ENCODE measurements around the gene NDRG3.
A peak's percentile ranks its signal among the peaks of the same experiment; 100 is the strongest.
"Not testable (repeated sequence)": the region's sequence is repeated elsewhere in the genome, so short reads cannot be mapped to it uniquely, and the experiment has no call there.

The NDRG3 gene

GRCh38 chr20:36638876-36639400 lies 107.0 kb downstream of the NDRG3 start:
- DNase-seq: not testable (repeated sequence)

DNA sequence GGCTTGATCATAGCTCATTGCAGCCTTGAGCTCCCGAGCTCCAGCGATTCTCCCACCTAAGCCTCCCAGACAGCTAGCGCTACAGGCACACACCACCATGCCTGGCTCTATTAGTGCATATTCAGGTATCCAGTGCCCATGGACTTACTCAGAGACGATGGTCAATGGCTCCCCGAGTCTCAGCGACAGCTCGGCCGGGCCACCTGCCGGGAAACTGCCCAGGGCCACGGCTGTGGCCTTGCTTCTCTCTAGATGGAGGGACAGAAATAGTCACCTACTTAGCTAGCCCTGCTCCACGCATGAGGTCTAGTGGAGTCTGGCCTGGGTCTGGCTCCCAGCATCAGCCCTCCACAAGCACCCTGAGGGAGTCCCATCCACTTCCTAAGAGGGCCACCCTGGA lies 111.5 kb downstream of the NDRG3 start:
- no peak for DNase-seq

DNA sequence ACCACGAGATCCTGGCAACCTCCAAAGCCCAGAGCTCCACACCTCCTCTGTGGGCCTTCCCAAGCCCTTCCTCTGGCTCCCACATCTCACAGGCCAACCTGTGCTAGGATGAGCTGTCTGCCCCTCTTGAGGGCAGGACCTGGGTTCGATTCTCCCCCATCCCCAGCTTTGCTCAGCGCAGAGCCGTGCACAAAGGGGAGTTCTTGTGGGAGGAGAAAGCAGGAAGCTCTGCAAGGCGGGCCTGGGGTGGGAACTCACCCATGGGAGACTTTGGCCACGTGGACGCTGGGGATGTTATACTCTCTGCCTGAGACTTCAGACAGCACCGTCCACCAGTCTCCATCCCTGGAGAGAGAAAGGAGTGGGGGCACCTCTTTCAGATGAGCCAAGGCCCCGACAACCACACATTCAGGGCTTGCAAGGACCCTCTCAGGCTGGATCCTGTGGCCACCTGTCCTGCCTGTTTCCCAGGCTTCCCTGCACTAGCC lies 112.6 kb downstream of the NDRG3 start:
- no peak for DNase-seq

DNA sequence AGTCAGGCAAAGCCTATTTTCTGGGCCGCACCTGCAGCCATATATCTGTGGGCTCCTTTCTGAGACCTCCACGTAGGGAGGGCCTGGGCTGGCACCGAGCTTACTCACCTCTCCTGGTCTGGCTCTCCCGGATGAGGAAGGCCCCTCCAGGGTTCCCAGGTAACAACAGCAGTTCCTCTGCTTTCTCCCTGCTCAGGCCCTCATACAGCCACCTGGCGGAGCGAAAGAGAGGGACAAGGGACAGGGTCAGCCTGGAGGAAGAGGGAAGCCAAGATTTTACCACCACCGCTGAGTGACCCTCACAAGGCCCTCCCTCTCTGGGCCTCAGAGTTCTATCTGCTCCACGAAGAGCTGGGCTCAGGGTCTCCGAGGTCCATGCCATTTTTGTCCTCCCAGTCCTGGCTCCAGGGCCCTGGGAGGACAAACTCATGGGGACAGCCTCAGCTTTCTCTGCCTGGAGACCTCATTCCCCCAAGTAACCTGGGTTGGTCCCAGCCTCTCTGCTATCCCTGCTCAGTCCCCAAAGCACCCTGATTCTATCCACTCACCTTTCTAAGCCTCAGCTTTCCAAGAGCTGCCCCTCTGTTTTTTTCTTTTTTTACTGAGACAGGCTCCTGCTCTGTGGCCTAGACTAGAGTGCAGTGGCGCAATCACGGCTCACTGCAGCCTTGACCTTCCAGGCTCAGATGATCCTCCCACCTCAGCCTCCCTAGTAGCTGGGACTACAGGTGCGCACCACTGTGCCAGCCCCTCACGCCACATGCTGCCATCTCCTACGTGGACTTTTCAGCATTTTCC lies 113.2 kb downstream of the NDRG3 start:
- DNase-seq: no peak

- DNase-seq: no peak
Measured at GRCh38 chr20:36632147-36632486, 113.8 kb downstream of the NDRG3 start.

DNA sequence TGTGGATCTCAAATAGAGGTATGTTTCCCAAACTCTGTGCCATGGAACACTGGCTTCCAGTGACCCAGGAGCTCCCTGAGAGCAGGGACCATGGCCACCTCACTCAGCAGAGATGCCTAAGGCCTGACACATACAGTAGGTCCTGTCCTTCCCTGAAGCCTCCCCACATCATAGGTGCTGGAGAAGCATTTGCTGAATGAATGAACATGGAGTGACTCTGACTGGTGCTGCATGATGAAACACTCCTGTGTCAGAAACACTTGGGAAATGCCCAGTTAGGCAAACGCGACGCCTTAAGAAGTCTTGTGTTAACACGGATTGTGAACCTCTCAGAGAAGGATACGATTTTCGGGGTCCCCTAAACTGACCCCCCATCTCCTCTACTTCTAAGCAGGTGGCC lies 114.2 kb downstream of the NDRG3 start:
- no peak for DNase-seq

GRCh38 chr20:36629719-36630681 lies 115.9 kb downstream of the NDRG3 start:
- no peak for DNase-seq

GRCh38 chr20:36628076-36628475 lies 117.8 kb downstream of the NDRG3 start:
- DNase-seq: no peak

DNA sequence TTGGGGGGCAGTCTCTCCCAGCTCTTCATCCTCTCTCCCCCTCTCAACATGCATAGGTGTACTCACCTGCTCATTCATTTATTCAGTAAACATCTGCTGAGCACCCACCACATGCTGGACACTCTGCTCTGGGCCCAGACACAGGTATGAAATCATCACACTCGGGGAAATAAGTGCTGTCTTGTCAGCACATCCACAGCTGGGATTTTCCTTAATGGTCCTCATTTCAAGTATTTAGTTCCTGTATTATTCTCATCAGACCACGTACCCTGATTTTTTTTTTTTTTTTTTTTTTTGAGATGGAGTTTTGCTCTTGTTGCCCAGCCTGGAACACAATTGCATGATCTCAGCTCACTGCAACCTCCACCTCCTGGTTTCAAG lies 121.0 kb downstream of the NDRG3 start:
- no peak for DNase-seq

DNA sequence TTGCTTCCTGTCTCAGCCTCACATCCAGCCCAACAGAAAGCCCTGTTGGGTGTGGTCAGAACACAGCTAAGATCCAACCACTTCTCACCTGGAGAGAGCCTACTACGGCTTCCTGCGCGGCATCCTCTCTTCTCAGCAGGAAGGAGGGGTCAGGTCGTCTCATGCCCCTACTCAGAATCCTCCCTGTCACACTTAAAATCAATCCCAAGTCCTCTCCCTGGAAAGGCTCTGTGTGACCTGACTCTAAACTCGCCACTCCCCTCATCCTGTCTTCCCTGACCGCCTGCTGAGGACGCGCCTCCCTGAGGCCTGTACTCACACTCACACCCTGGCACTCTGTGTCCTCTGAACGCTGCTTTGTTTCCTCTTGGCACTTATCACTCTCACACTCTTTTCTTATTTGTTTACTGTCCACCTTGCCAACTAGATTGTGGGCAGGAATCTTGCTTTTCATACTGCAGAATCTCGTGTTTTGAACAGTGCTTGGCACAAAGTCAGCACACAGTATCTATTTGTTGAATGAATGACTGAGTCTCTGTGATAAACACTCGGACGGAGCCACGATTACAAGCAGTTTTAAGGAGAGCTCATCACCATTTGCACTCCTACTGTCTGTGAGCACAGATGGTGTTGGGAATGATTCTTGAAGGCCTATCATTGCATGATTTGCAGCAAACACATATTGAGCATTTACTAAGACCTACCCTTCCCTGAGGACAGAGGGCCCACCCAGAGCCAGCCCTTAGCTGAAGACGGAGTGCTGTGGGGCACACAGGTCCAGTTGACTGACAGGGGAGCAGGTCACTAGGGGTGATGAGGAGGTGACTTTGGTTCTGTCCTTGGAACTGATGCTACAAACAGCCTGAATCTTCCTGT lies 121.6 kb downstream of the NDRG3 start:
- DNase-seq: no peak

DNA sequence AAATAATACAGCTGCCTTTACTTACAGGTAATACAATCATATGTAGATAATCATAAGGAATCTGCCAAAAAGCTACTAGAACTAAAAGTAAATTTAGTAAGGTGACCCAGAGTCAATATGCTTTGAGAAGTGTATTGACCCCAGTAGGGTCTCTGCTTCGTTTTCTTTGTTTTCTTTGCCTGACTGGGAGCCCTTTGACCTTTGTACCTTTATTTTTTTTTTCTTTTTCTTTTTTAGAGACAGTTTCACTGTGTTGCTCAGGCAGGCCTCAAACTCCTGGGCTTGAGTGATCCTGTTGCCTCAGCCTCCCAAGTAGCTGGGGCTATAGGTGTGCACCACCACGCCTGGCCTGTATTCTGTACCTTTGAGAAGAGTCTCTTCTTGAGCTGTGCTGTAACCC lies 122.4 kb downstream of the NDRG3 start:
- DNase-seq: no peak

GRCh38 chr20:36620917-36621316 lies 125.0 kb downstream of the NDRG3 start:
- DNase-seq: no peak

DNA sequence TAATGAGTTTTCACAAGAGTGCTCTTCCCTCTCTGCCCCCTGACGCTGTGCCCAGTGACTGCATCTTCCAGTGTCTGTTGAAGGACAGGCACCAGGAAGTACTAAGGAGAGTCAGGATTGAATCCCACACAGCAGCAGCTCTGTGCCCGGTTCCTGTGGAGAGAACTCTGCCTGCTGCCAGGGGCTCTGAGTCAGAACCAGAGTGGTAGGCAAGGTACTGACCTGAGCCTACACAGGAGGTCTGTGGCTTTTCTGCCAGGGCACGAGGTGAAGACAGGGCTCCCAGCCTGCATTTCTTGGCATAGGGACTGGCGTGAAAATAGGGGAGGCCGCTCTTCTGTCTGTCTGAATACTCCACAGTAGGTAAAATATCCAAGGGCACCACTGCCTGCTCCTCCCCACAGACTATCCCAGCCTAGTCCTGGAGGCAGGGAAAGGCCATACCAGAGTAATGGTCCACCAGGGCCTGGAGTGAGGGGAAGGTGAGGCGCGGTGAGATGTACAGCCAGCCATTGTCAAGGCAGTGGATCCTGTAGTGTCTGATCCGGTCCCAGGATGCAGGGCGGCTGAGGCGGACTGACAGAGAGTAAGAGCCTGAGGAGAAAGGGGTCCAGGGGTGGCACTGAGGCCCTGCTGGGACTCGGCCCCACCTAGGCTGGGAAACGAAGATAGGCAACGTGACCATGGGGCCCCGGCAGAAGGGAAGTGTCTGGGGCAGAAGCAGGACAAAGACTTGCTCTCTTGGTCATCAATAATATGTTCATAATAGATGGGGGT lies 130.9 kb downstream of the NDRG3 start:
- no peak for DNase-seq

DNA sequence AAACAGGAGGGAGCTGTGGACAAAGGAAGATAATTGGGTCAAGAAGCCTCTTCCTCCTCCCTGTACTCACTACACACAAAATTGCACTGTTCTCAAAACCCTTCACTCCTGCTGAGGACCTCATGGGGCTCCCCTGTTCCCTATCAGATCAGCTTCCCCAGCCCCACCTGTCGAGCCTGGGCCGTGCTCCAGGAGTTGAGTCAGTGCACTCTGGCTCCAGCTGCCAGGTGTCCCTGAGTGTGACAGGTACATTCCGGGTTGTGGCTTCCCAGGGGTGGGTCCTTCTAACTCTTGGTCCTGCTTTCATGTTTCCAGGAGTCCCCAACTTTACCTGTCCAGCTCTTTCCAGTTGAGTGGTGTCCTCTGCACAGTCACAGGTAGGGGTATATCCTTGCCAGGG lies 131.9 kb downstream of the NDRG3 start:
- DNase-seq: no peak

GRCh38 chr20:36611625-36612024 lies 134.3 kb downstream of the NDRG3 start:
- no peak for DNase-seq

GRCh38 chr20:36608388-36608728 lies 137.5 kb downstream of the NDRG3 start:
- not testable (repeated sequence) for DNase-seq

GRCh38 chr20:36607586-36608387 lies 138.1 kb downstream of the NDRG3 start:
- DNase-seq: no peak

DNA sequence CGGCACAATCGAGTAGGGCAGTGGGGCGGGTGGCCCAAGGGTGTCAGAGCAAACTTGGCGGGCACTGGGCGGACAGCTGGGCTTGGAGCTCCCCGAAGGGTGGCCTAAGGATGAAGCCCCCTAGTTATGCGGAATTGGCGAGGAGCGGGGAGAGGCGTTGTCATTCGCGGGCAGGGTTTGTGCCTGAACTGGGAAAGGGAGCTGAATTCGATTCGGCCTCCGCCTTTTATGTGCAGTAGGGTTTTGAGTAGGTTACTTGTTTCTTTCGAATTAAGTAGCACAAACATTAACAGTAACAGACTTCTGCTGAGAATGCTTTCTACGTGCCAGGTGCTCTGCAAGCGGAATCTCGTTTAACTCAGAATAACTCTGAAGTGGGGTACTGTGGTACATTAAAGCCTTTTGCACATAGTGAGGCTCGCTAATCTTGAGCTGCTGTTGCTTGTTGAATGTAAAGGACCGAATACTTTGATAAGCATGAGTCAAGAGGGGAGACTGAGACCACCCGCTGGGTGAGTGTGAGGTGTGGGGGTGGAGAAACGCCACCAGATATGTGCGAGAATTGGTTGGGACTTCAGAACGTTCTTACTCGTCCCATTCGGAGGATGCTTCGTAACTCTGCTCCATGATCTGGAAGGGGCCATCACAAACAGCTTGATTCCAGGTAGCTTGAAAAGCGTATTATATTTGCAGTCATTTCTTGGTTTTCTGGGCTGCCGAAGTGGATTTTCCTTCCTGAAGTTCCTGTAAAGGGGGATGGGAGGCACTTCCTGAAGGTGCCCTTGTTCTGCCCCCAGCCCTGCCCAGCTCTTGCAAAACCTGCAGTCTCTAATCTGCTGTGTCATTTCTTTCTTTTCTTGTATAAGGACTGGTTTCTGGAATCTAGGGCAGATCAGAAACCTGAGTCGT lies 139.5 kb downstream of the NDRG3 start:
- DNase-seq: no peak

DNA sequence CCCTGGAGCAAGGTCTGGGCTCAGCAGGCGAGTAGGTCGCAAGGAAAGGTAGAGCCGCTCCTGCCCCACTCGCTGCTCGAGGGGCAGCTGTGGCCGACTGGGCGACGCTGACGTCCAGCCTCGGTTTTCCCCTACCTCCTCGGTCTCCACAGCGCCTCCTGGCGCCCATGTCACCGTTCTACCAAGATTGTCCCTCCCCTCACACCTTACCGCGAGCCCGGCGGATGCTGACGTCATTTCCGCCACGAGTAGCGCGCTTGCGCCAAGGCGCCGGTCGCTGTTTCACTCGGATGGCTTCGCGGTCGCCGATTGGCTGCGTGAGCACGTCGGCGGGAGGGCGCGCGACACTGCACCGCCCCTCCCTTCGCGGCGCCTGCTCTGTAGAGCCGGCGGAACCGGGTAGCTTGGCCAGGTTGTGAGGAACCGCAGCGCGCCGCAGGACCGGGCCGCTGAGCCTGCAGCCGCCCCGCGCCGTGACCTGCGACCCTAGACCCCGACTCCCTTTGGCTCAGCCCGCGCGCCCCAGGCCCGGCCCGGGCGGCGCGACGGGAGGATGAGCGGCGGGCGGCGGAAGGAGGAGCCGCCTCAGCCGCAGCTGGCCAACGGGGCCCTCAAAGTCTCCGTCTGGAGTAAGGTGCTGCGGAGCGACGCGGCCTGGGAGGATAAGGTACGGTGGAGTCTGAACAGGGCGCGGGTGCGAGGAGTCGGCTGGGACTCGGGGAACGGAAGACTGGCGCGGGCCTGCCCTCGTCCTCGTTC lies 140.3 kb downstream of the NDRG3 start, which contains the start of gene RAB5IF:
TSS of gene RAB5IF (plus strand) at position 381 of the 759 bp plus-strand sequence. CDS start at position 554, 173 bp downstream.
- DNase-seq: peak; percentile 100
